Astrocyte (in vitro differentiated cells and primary cell): ENCODE results near the gene FAM163A. TPM values are rescaled to one million over a fixed set of nuclear protein-coding genes. Genes with fewer than 3 reads are reported as not detected.

Source experiments
- DNase-seq: peaks from one replicate; pipeline ENCODE4 v3.0.0-alpha.2; 2010; ENCODE audit warnings: low read depth
- FAIRE-seq: peaks from 2 replicates; lab custom pipeline; 2011; peaks lifted over from hg19 to GRCh38; lab: Jason Lieb, UNC
- H2AFZ ChIP-seq: 2 replicates; pipeline ENCODE4 v1.6.0; 2012; ENCODE audit warnings: low read depth, low read length, inconsistent platforms
- H3K27ac ChIP-seq: 2 replicates; pipeline ENCODE4 v1.5.1; 2011; ENCODE audit warnings: low read depth, low read length, inconsistent platforms
- H3K27me3 ChIP-seq: 2 replicates; pipeline ENCODE4 v1.6.0; 2011; ENCODE audit warnings: low read length, inconsistent platforms; ENCODE audit not compliant: insufficient read depth
- H3K36me3 ChIP-seq: 2 replicates; pipeline ENCODE4 v1.5.1; 2011; ENCODE audit warnings: low read length, inconsistent platforms; ENCODE audit not compliant: insufficient read depth
- H3K4me1 ChIP-seq: 2 replicates; pipeline ENCODE4 v1.5.1; 2011; ENCODE audit warnings: low read length, inconsistent platforms; ENCODE audit not compliant: insufficient read depth
- H3K4me2 ChIP-seq: 2 replicates; pipeline ENCODE4 v1.6.0; 2012; ENCODE audit warnings: low read length, inconsistent platforms
- H3K4me3 ChIP-seq: 2 replicates; pipeline ENCODE4 v1.5.1; 2011; ENCODE audit warnings: low read depth, mild to moderate bottlenecking, low read length, inconsistent platforms; ENCODE audit not compliant: insufficient read depth
- H3K79me2 ChIP-seq: 2 replicates; pipeline ENCODE4 v1.6.0; 2012; ENCODE audit warnings: mild to moderate bottlenecking, low read length, inconsistent platforms; ENCODE audit not compliant: insufficient read depth
- H3K9ac ChIP-seq: 2 replicates; pipeline ENCODE4 v1.6.0; 2012; ENCODE audit warnings: mild to moderate bottlenecking, low read length, inconsistent platforms
- H3K9me3 ChIP-seq: 2 replicates; pipeline ENCODE4 v1.5.1; 2012; ENCODE audit warnings: low read depth, mild to moderate bottlenecking, low read length, inconsistent platforms; ENCODE audit not compliant: insufficient read depth
- H4K20me1 ChIP-seq: 2 replicates; pipeline ENCODE4 v1.6.0; 2012; ENCODE audit warnings: low read length, inconsistent platforms; ENCODE audit not compliant: insufficient read depth
- H3K27ac Mint-ChIP-seq: one replicate; pipeline ENCODE4 v1.8.0; 2021; ENCODE audit warnings: mild to moderate bottlenecking, mixed read lengths; ENCODE audit not compliant: unreplicated experiment
- H3K27me3 Mint-ChIP-seq: one replicate; pipeline ENCODE4 v1.8.0; 2021; ENCODE audit warnings: low read depth, mixed read lengths; ENCODE audit not compliant: unreplicated experiment
- H3K36me3 Mint-ChIP-seq: one replicate; pipeline ENCODE4 v1.8.0; 2021; ENCODE audit warnings: low read depth, mixed read lengths; ENCODE audit not compliant: unreplicated experiment
- H3K4me1 Mint-ChIP-seq: one replicate; pipeline ENCODE4 v1.8.0; 2021; ENCODE audit warnings: low read depth, mixed read lengths; ENCODE audit not compliant: unreplicated experiment
- H3K4me3 Mint-ChIP-seq: one replicate; pipeline ENCODE4 v1.8.0; 2021; ENCODE audit warnings: mild to moderate bottlenecking, moderate library complexity, mixed read lengths; ENCODE audit not compliant: unreplicated experiment
- H3K9me3 Mint-ChIP-seq: one replicate; pipeline ENCODE4 v1.8.0; 2021; ENCODE audit warnings: mild to moderate bottlenecking, mixed read lengths; ENCODE audit not compliant: unreplicated experiment
- EZH2 ChIP-seq: IDR thresholded peaks from 2 replicates; pipeline ENCODE4 v1.6.1; 2012; ENCODE audit warnings: mild to moderate bottlenecking, low read length, inconsistent platforms; ENCODE audit not compliant: insufficient read depth
- total RNA-seq: library from RNA; stranded (reverse); gene quantifications from 2 replicates; pipeline ENCODE4 v1.2.1, GENCODE V29; 2021
- TF ChIP-seq, protein P1 (sequence below): IDR thresholded peaks from 2 replicates; pipeline ENCODE4 v1.5.1; 2011; ENCODE audit warnings: low read depth, mild to moderate bottlenecking, inconsistent platforms, low read length, moderate library complexity; ENCODE audit not compliant: insufficient read depth

Gene FAM163A
- total RNA-seq, 1 donor from 2014 or later: not detected

DNA sequence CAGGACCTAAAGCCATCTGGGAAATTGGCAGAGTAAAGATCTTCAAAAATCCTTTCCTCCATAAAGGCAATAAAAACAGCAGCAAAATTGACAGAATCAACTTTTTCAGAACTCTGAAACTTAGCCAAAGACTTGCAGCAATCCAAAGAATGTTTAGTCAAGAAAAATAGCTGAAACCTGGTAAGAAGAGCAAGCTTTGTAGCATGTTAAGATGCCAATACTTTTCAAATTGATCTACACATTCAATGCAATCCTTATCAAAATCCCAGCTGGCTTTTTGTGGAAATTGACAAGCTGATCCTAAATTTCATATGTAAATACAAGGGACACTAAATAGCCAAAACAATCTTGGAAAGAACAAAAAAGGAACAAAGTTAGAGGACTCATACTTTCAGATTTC lies 23.8 kb upstream of the FAM163A start:
- Histone ChIP-seq H3K27me3 (peaks cover 2% of the 10 kb centered on the region), H4K20me1 (no peaks in the 10 kb centered on the region), H3K79me2 (no peaks in the 10 kb centered on the region), H3K27ac (no peak overlapping the region), H2AFZ (no peak overlapping the region), H3K4me1 (no peaks in the 10 kb centered on the region), H3K4me3 (no peak overlapping the region), H3K36me3 (no peaks in the 10 kb centered on the region), H3K4me2 (no peak overlapping the region), H3K9me3 (peaks cover 2% of the 10 kb centered on the region), H3K9ac (no peak overlapping the region)
- Mint-ChIP-seq H3K36me3 (no peaks in the 10 kb centered on the region), H3K4me3 (no peak overlapping the region), H3K27ac (no peak overlapping the region), H3K9me3 (peaks cover 35% of the 10 kb centered on the region), H3K27me3 (no peaks in the 10 kb centered on the region), H3K4me1 (no peaks in the 10 kb centered on the region)
- no peak for TF ChIP-seq EZH2
- TF ChIP-seq, protein P1, sequence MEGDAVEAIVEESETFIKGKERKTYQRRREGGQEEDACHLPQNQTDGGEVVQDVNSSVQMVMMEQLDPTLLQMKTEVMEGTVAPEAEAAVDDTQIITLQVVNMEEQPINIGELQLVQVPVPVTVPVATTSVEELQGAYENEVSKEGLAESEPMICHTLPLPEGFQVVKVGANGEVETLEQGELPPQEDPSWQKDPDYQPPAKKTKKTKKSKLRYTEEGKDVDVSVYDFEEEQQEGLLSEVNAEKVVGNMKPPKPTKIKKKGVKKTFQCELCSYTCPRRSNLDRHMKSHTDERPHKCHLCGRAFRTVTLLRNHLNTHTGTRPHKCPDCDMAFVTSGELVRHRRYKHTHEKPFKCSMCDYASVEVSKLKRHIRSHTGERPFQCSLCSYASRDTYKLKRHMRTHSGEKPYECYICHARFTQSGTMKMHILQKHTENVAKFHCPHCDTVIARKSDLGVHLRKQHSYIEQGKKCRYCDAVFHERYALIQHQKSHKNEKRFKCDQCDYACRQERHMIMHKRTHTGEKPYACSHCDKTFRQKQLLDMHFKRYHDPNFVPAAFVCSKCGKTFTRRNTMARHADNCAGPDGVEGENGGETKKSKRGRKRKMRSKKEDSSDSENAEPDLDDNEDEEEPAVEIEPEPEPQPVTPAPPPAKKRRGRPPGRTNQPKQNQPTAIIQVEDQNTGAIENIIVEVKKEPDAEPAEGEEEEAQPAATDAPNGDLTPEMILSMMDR: no peak
- FAIRE-seq (no peak), DNase-seq (no peak)

DNA sequence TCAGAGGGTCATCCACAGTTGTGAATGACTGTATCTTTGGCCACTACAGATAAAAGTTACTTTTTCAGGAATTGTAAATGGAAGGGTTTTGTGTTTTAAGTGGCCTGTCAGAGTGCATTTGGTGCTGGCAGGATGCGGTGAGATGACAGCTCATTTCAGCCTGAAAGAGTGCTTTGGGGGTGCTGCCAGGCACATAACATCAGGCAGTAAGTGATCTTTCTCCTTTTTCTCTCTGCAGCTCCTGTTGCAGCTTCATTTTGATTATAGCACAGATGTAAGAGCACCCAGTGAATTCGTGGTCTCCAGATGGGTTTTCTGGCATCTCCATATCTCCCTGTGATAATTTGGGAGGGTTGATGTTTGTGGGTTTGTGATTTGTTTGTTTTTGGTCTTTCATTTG lies 14.8 kb upstream of the FAM163A start:
- no peaks in the 10 kb centered on the region for H3K36me3 Mint-ChIP-seq
- H3K4me3 ChIP-seq: no peak overlapping the region
- H2AFZ ChIP-seq: no peak overlapping the region
- no peak overlapping the region for H3K9ac ChIP-seq
- H4K20me1 ChIP-seq: no peaks in the 10 kb centered on the region
- H3K9me3 Mint-ChIP-seq: no peaks in the 10 kb centered on the region
- H3K9me3 ChIP-seq: no peaks in the 10 kb centered on the region
- H3K4me1 ChIP-seq: no peaks in the 10 kb centered on the region
- H3K27me3 ChIP-seq: peaks cover 25% of the 10 kb centered on the region
- H3K27ac ChIP-seq: no peak overlapping the region
- H3K27me3 Mint-ChIP-seq: peaks cover 3% of the 10 kb centered on the region
- H3K4me1 Mint-ChIP-seq: no peaks in the 10 kb centered on the region
- TF ChIP-seq, protein P1: no peak
- no peak for TF ChIP-seq EZH2
- FAIRE-seq: no peak
- DNase-seq: no peak
- no peaks in the 10 kb centered on the region for H3K79me2 ChIP-seq
- no peaks in the 10 kb centered on the region for H3K36me3 ChIP-seq
- no peak overlapping the region for H3K4me3 Mint-ChIP-seq
- H3K4me2 ChIP-seq: no peak overlapping the region
- no peak overlapping the region for H3K27ac Mint-ChIP-seq

DNA sequence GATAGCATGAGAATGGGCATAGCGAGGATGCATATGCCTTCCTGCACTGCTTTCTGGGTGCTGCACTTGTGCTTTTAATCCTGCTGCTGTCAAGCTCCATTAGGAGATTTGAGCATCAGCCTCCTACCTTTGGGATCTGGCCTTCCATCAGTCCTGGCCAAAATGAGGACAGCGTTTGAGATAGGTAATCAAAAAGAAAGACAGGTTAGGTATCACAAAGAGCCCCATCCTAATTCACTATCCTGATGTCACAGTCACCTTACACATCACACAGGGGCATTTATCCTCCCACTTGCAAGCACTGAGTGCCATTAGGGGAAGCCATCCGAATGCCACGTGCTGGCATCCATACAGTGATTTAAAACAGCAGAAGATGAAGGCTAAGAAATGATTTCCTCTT lies 13.2 kb upstream of the FAM163A start:
- Mint-ChIP-seq H3K4me1 (no peaks in the 10 kb centered on the region), H3K27me3 (peaks cover 5% of the 10 kb centered on the region), H3K9me3 (no peaks in the 10 kb centered on the region), H3K36me3 (no peaks in the 10 kb centered on the region), H3K27ac (no peak overlapping the region), H3K4me3 (no peak overlapping the region)
- no peak overlapping the region for H2AFZ ChIP-seq
- H3K9ac ChIP-seq: no peak overlapping the region
- H4K20me1 ChIP-seq: no peaks in the 10 kb centered on the region
- H3K36me3 ChIP-seq: no peaks in the 10 kb centered on the region
- peaks cover 25% of the 10 kb centered on the region for H3K27me3 ChIP-seq
- no peak overlapping the region for H3K4me3 ChIP-seq
- FAIRE-seq: no peak
- TF ChIP-seq EZH2: no peak
- TF ChIP-seq, protein P1: no peak
- no peaks in the 10 kb centered on the region for H3K79me2 ChIP-seq
- no peak for DNase-seq
- H3K4me1 ChIP-seq: no peaks in the 10 kb centered on the region
- no peak overlapping the region for H3K27ac ChIP-seq
- no peaks in the 10 kb centered on the region for H3K9me3 ChIP-seq
- H3K4me2 ChIP-seq: no peak overlapping the region
